Bronchus fibroblast of lung (primary cell): ENCODE data around the gene GYS2. TPM values are rescaled to one million over a fixed set of nuclear protein-coding genes. Genes with fewer than 3 reads are reported as not detected.

Experiments used
- total RNA-seq: library from RNA; depleted of rRNA; stranded (reverse); fragments of >200 nt; gene quantifications from 2 replicates; pipeline ENCODE4 v1.2.3, GENCODE V29; 2015

The GYS2 gene
- not detected in 2 replicates for total RNA-seq

GRCh38 chr12:21604245-21605101, at the start of gene GYS2:
GYS2 (minus strand) TSS chr12:21604847; CDS start chr12:21604592, 255 bp downstream.

GRCh38 chr12:21526053-21526452, 78.6 kb downstream of the GYS2 start, which contains the start of gene SPX:
SPX (plus strand) TSS chr12:21526296; CDS start chr12:21526473, 177 bp downstream.

GRCh38 chr12:21501258-21502163, 103.1 kb downstream of the GYS2 start, which contains the start of the genes GOLT1B and RECQL:
GOLT1B (plus strand) TSS chr12:21501789; CDS start chr12:21501924, 135 bp downstream.
RECQL (minus strand) TSS chr12:21501635; CDS start chr12:21499570, 2,065 bp downstream.

Other genes starting within 250 kb of the GYS2 start
- not detected in 2 replicates for gene IAPP, start 231.9 kb downstream of the GYS2 start, total RNA-seq
- gene PYROXD1, start 167.2 kb downstream of the GYS2 start, total RNA-seq, result 10.4 and 14.5 TPM in 2 replicates
- gene RECQL, start 103.2 kb downstream of the GYS2 start, total RNA-seq, result 69.6 and 81.7 TPM in 2 replicates
- gene GOLT1B, start 103.1 kb downstream of the GYS2 start, total RNA-seq, result 38.8 and 51.1 TPM in 2 replicates
- gene SPX, start 78.6 kb downstream of the GYS2 start, total RNA-seq, result 1.2 TPM in 2 replicates
- 713 and 802 TPM in 2 replicates for gene LDHB, start 53.0 kb upstream of the GYS2 start, total RNA-seq
- gene KCNJ8, start 169.9 kb upstream of the GYS2 start, total RNA-seq, result 1.6 and 2.2 TPM in 2 replicates